NCI-H2107 treated with DMSO at 0.1 percent for 48 hours (cell line): ENCODE measurements around the gene MCRIP1.

ENCODE experiments used
- DNase-seq: peaks from one replicate; lab custom pipeline; 2025; ENCODE audit not compliant: unreplicated experiment; lab: John Stamatoyannopoulos, UW

The MCRIP1 gene

GRCh38 chr17:81821603-81822311 lies 11.3 kb downstream of the MCRIP1 start:
- DNase-seq = peak; percentile 62

GRCh38 chr17:81821147-81821546 lies 11.9 kb downstream of the MCRIP1 start:
- no peak for DNase-seq

- DNase-seq = no peak
Observed at GRCh38 chr17:81819708-81820107, 13.4 kb downstream of the MCRIP1 start.

- DNase-seq = no peak
Observed at GRCh38 chr17:81817758-81818147, 15.3 kb downstream of the MCRIP1 start.

GRCh38 chr17:81815646-81815986 lies 17.5 kb downstream of the MCRIP1 start:
- DNase-seq = no peak

- DNase-seq = no peak
Observed at GRCh38 chr17:81814748-81815645, 18.1 kb downstream of the MCRIP1 start.

GRCh38 chr17:81813861-81814683 lies 19.0 kb downstream of the MCRIP1 start:
- DNase-seq = no peak

GRCh38 chr17:81813371-81813684 lies 19.8 kb downstream of the MCRIP1 start:
- DNase-seq = no peak

- no peak for DNase-seq
Observed at GRCh38 chr17:81812571-81813370, 20.3 kb downstream of the MCRIP1 start.

GRCh38 chr17:81811705-81812570 lies 21.2 kb downstream of the MCRIP1 start:
- DNase-seq = no peak

- DNase-seq = no peak
Observed at GRCh38 chr17:81810892-81811704, 22.0 kb downstream of the MCRIP1 start.

- no peak for DNase-seq
Observed at GRCh38 chr17:81810476-81810875, 22.6 kb downstream of the MCRIP1 start.

- DNase-seq = no peak
Observed at GRCh38 chr17:81809556-81809998, 23.5 kb downstream of the MCRIP1 start.

- no peak for DNase-seq
Observed at GRCh38 chr17:81808778-81809555, 24.1 kb downstream of the MCRIP1 start.

- DNase-seq = no peak
Observed at GRCh38 chr17:81807839-81808238, 25.3 kb downstream of the MCRIP1 start.

GRCh38 chr17:81807210-81807719 lies 25.8 kb downstream of the MCRIP1 start:
- no peak for DNase-seq

- DNase-seq = no peak
Observed at GRCh38 chr17:81806461-81807209, 26.5 kb downstream of the MCRIP1 start.
